Measurements from ENCODE around the gene KCNMB1.

- TF ChIP-seq CTCF (IDR thresholded peaks at IDR 0.05 in 2 of 3, conservative IDR thresholded peaks at IDR 0.05 in 1 of 3; ENCODE audit: control insufficient read depth in 2 of 3, extremely low read depth in 1 of 3, insufficient read depth in 1 of 3, low read depth in 3 of 3, low read length in 3 of 3) (no peak), IKZF1 (conservative IDR thresholded peaks at IDR 0.05) (no peak), POLR2A (IDR thresholded peaks at IDR 0.05; ENCODE audit: low read depth, low read length) (no peak), CHD4 (IDR thresholded peaks at IDR 0.05) (no peak), CHD2 (IDR thresholded peaks at IDR 0.05; ENCODE audit: borderline replicate concordance, low read depth, low read length) (no peak), RCOR1 (conservative IDR thresholded peaks at IDR 0.05; ENCODE audit: low read depth, low read length) (no peak), E4F1 (IDR thresholded peaks at IDR 0.05; ENCODE audit: borderline replicate concordance, partially characterized antibody) (no peak), ZBTB40 (IDR thresholded peaks at IDR 0.05; ENCODE audit: borderline replicate concordance) (no peak), EZH2 (IDR thresholded peaks at IDR 0.05; ENCODE audit: borderline replicate concordance, control insufficient read depth, low read depth, low read length) (no peak), SMC3 (IDR thresholded peaks at IDR 0.05; ENCODE audit: borderline replicate concordance, low read length) (no peak)
Measured at GRCh38 chr5:170414786-170415185, 25.6 kb upstream of the KCNMB1 start.
